HG02943 (cell line): ENCODE measurements around the gene PLXNA4.

Experiments
- ATAC-seq: cut with Tn5 transposase; IDR thresholded peaks from one replicate; pipeline ENCODE4 v1.9.1; 2021; ENCODE audit warnings: mild to moderate bottlenecking, low read depth, moderate library complexity; ENCODE audit not compliant: unreplicated experiment

The PLXNA4 gene

GRCh38 chr7:132114411-132114810 lies 461.9 kb downstream of the PLXNA4 start:
- ATAC-seq = no peak

- no peak for ATAC-seq
Observed at GRCh38 chr7:132113536-132114371, 462.5 kb downstream of the PLXNA4 start.

- no peak for ATAC-seq
Observed at GRCh38 chr7:132112657-132113056, 463.6 kb downstream of the PLXNA4 start.

GRCh38 chr7:132112106-132112505 lies 464.2 kb downstream of the PLXNA4 start:
- ATAC-seq = no peak

- ATAC-seq = no peak
Observed at GRCh38 chr7:132110692-132111091, 465.6 kb downstream of the PLXNA4 start.

- ATAC-seq = no peak
Observed at GRCh38 chr7:132109769-132110168, 466.5 kb downstream of the PLXNA4 start.

- ATAC-seq = no peak
Observed at GRCh38 chr7:132108563-132108962, 467.7 kb downstream of the PLXNA4 start.

- ATAC-seq = no peak
Observed at GRCh38 chr7:132106491-132106890, 469.8 kb downstream of the PLXNA4 start.

- no peak for ATAC-seq
Observed at GRCh38 chr7:132105096-132105495, 471.2 kb downstream of the PLXNA4 start.

- ATAC-seq = no peak
Observed at GRCh38 chr7:132103718-132104117, 472.6 kb downstream of the PLXNA4 start.

GRCh38 chr7:132102942-132103341 lies 473.3 kb downstream of the PLXNA4 start:
- no peak for ATAC-seq

GRCh38 chr7:132102391-132102790 lies 473.9 kb downstream of the PLXNA4 start:
- ATAC-seq = no peak

GRCh38 chr7:132100981-132101380 lies 475.3 kb downstream of the PLXNA4 start:
- no peak for ATAC-seq

GRCh38 chr7:132100483-132100882 lies 475.8 kb downstream of the PLXNA4 start:
- ATAC-seq = no peak

GRCh38 chr7:132099163-132099562 lies 477.1 kb downstream of the PLXNA4 start:
- ATAC-seq = no peak

- no peak for ATAC-seq
Observed at GRCh38 chr7:132098327-132098726, 477.9 kb downstream of the PLXNA4 start.

GRCh38 chr7:132097550-132098134 lies 478.6 kb downstream of the PLXNA4 start:
- ATAC-seq = no peak

GRCh38 chr7:132095111-132095765 lies 481.0 kb downstream of the PLXNA4 start:
- ATAC-seq = no peak

GRCh38 chr7:132092106-132092505 lies 484.2 kb downstream of the PLXNA4 start:
- no peak for ATAC-seq

- ATAC-seq = no peak
Observed at GRCh38 chr7:132091706-132092105, 484.6 kb downstream of the PLXNA4 start.

- no peak for ATAC-seq
Observed at GRCh38 chr7:132090444-132090843, 485.8 kb downstream of the PLXNA4 start.

GRCh38 chr7:132089356-132089755 lies 486.9 kb downstream of the PLXNA4 start:
- ATAC-seq = no peak
